GM19468 (cell line): Measurements from ENCODE around the gene WDR20.
"Not testable (repeated sequence)": the region's sequence is repeated elsewhere in the genome, so short reads cannot be mapped to it uniquely, and the experiment has no call there.

ENCODE experiments used
- ATAC-seq: cut with Tn5 transposase; IDR thresholded peaks from one replicate; pipeline ENCODE4 v1.9.1; 2021; ENCODE audit warnings: mild to moderate bottlenecking, moderate library complexity, moderate number of reproducible peaks; ENCODE audit not compliant: unreplicated experiment; ENCODE audit errors: extremely low read depth

The WDR20 gene

DNA sequence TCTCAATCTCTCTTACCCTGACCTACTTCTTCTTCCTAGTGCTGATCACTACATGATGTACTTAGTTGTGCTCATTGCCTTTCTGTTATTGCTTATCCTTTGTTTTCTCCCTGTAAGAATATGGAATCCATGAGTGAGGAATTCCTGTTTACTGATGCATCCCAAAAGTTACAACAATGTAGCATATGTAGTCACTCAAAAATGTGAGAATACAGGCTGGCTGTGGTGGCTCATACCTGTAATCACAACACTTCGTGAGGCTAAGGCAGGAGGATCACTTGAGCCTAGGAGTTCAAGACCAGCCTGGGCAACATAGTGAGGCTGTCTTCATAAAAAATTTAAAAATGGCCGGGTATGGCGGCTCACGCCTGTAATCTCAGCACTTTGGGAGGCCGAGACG is 8.0 kb upstream of the WDR20 start:
- no peak for ATAC-seq

- ATAC-seq, result not testable (repeated sequence)
These were observed 5.7 kb upstream of the WDR20 start for GRCh38 chr14:102134021-102134420.

DNA sequence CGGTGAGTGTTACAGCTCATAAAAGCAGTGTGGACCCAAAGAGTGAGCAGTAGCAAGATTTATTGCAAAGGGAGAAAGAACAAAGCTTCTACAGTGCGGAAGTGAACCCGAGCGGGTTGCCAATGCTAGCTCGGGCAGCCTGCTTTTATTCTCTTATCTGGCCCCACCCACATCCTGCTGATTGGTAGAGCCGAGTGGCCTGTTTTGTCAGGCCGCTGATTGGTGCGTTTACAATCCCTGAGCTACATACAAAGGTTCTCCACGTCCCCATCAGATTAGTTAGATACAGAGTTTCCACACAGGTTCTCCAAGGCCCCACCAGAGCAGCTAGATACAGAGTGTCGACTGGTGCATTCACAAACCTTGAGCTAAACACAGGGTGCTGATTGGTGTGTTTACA is 5.0 kb upstream of the WDR20 start:
- ATAC-seq, result not testable (repeated sequence)

- ATAC-seq, result not testable (repeated sequence)
These were observed 4.2 kb upstream of the WDR20 start for GRCh38 chr14:102135456-102135855.

- ATAC-seq, result no peak
These were observed 1.2 kb upstream of the WDR20 start for GRCh38 chr14:102138535-102138934.

GRCh38 chr14:102138961-102139285 is 774 bp upstream of the WDR20 start:
- ATAC-seq, result no peak

GRCh38 chr14:102140027-102140749 is 491 bp downstream of the WDR20 start:
- ATAC-seq, result peak; percentile 26

DNA sequence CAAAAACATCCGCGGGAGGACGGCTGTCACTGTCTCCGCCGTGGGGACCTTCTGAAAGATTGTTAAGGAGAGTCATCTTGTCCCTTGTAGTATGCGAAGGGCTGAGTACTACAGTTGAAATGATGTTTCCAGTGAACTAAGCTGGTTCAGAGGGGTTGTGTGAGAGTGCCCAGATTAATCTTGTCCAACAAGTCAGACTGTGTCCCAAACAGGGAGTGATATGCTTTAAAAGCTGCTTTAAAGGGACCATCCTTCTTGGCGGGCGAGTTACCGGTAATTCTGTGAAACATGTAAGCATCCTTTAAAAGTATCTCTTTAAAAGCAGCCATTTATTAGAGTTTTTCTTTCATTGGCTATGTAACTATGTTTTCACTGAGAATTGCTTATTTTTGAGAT is 1.1 kb downstream of the WDR20 start:
- ATAC-seq, result no peak

GRCh38 chr14:102141797-102142196 is 2.1 kb downstream of the WDR20 start:
- no peak for ATAC-seq

DNA sequence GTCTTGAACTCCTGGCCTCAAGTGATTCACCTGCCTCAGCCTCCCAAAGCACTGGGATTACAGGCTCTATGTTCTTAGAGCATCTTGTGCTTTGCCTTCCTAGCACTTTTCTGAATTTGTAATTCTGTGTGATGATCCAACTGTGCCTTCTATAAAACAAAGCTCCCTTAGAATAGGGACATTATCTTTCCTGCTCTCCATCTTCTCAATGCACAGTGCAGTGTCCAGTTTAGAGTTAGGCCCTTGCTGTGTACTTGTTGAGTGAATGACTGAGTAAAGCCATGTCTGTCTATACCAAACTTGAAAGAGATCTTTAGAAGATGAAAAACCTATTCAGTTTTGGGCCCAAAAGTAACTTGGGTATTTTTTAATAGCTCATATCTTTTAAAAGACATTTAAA is 5.2 kb downstream of the WDR20 start:
- ATAC-seq, result no peak

DNA sequence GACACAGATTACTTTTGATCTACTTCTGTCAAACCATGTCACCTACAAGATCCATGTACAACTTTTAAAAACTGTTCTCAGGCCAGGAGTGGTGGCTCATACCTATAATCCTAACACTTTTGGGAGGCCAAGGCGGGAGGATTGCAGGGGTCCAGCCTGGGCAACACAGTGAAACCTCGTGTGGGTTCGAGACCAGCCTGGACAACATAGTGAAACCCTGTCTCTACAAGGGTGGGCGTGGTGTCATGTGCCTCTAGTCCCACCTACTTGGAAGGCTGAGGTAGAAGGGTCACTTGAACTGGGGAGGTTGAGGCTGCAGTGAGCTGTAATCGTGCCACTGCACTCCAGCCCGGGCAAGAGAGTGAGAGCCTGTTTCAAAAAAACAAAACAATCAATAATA is 5.7 kb downstream of the WDR20 start:
- no peak for ATAC-seq

DNA sequence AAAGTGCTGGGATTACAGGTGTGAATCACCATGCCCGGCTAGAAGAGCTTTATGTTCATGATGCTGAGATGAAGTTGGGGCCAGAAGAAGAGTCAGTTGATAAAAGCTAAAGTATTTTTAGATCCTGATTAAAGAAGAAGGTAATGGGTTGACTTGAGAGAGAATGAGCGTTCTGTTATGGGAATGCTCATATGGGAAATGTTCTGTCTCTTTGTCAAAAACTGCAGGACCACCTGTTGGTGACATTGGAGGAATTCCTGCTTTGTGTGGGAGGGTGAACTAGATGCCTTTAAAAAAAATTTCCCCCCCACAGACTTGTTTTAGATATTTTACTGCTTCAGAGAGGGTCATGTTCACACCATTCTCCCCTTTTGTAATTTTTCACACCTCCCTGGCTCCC is 6.7 kb downstream of the WDR20 start:
- no peak for ATAC-seq

- ATAC-seq, result no peak
These were observed 10.4 kb downstream of the WDR20 start for GRCh38 chr14:102150083-102150482.

DNA sequence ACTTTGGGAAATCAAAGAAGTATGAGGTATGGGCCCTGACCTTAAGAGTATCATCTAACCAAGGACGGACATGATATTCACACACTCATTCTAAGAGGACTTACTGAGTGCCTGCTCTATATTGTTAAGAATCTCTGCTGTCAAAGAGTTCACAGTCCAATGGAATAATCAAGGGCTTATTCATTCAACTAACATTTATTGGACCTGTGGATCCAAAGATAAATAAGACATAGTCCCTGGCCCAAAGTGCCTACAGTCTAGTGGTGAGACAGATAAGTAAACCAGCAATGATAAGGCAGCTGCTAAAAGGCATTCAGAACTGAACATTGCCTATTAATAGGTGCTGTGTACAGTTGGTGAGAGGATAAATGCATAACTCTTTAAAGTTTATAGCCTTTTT is 11.0 kb downstream of the WDR20 start:
- no peak for ATAC-seq

DNA sequence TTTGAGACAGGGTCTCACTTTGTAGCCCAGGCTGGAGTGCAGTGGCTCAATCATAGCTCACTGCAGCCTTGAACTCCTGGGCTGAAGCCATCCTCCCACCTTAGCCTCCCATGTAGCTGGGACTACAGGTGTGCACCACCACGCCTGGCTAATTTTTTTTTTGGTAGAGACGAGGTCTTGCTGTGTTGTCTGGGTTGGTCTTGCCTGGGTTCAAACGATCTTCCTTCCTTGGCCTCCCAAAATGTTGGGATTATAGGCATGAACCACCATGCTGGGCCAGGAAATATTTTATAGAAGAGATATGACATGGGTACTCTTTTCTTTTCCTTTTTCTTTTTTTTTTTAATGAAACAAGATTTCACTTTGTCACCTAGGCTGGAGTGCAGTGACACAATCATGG is 11.7 kb downstream of the WDR20 start:
- ATAC-seq, result not testable (repeated sequence)

- ATAC-seq, result no peak
These were observed 14.4 kb downstream of the WDR20 start for GRCh38 chr14:102154121-102154520.

GRCh38 chr14:102154821-102155549 is 15.3 kb downstream of the WDR20 start:
- ATAC-seq, result no peak

DNA sequence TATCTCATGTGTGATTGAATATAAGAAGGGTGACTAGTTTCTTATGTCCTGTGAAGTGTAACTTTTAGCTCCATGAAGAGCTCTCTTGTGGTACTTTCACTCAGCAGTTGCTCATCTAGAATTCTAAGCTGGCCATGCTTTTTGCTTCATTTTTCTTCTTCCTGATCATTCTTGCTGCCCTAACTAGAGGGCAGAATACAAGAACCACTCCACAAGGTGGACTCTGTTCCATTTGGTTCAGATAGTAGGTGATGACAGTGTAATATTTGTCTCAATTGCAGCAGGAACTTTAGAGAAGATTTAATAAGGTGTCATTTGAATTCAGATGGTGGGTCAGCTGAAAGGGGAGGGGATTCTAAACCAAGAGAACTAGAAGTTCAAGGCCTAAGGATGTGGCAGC is 17.6 kb downstream of the WDR20 start:
- ATAC-seq, result no peak

- no peak for ATAC-seq
These were observed 19.1 kb downstream of the WDR20 start for GRCh38 chr14:102158797-102159196.

DNA sequence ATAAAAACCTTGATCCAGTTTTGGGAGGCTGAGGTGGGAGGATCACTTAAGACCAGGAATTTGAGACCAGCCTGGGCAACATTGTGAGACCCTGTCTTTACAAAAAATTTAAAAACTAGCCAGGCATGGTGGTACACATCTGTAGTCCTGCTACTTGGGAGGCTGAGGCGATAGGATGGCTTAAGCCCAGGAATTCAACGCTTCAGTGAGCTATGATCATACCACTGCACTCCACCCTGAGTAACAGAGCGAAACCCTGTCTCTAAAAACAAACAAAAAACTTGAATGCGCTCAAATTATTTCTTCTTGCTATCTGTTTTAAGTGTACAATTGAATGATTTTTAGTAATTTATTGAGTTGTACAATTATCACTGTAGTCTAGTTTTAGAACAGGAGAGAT is 20.1 kb downstream of the WDR20 start:
- no peak for ATAC-seq

DNA sequence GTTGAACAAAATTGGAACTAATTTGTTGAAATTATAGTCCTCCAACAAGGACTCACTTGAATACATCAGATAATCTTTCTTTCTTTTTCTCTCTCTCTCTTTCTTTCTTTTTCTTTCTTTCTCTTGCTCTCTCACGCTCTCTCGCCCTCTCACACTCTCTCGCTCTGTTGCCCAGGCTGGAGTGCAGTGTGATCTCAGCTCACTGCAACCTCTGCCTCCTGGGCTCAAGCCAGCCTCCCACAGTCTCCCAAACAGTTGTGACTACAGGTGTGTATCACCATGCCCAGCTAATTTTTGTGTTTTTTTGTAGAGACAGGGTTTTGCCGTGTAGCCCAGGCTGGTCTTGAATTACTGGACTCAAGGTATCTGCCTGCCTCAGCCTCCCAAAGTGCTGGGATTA is 22.8 kb downstream of the WDR20 start:
- ATAC-seq, result no peak

GRCh38 chr14:102164241-102164641 is 24.5 kb downstream of the WDR20 start:
- ATAC-seq, result no peak
